HG03558 (cell line): Measurements from ENCODE around the gene CDH22.

Source experiments
- ATAC-seq: cut with Tn5 transposase; IDR thresholded peaks from one replicate; pipeline ENCODE4 v1.9.1; 2021; ENCODE audit warnings: moderate number of reproducible peaks; ENCODE audit not compliant: unreplicated experiment; ENCODE audit errors: extremely low read depth

Gene CDH22

GRCh38 chr20:46308258-46309157 lies at the start of gene CDH22:
TSS of gene CDH22 (minus strand) at chr20:46308498. CDS start at chr20:46251294, 57,204 bp downstream.
- ATAC-seq: no peak

DNA sequence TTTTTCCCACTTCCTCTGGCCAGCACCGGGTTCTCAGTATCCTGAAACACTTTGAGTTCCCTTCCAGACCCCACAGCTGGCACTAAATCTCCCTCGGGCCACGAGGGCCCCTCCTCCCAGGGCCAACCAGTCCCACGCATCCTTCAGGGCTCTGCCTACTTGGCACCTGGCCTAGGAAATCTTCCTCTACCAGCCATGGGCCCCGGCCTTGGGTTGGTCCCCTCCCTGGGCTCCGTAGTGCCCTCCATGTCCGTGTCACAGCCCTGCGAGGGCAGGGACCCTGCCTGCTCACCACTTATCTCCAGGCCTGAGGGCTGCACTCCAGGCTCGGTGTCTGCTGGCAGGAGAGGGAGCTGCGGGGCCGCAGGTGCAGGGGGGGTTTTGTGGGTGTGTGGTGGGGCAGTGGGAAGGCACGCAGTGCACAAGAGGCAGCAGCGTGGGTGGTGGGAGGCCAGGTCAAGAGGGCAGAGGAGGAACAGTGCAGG lies 48.8 kb upstream of the CDH22 start:
- ATAC-seq: no peak

GRCh38 chr20:46356195-46357029 lies 48.1 kb upstream of the CDH22 start:
- no peak for ATAC-seq

DNA sequence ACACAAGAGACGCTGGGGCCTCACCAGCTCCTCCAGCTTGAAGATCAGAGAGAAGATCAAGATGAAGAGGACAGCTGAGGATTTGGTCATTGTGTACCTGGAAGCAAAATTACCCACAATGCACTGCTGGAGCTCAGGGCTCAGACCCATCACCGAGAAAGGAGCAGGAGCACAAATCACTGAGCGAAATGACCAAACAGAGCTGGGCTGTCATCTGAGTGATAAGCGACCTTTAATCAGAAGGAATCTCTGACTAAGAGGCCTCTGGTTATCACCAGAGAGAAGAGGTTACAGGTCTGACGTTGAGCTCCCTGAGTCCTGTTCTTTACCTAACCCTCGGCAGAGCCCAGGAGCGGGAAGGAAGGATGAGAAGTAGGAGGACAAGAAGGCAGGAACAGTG lies 47.5 kb upstream of the CDH22 start:
- ATAC-seq: no peak

DNA sequence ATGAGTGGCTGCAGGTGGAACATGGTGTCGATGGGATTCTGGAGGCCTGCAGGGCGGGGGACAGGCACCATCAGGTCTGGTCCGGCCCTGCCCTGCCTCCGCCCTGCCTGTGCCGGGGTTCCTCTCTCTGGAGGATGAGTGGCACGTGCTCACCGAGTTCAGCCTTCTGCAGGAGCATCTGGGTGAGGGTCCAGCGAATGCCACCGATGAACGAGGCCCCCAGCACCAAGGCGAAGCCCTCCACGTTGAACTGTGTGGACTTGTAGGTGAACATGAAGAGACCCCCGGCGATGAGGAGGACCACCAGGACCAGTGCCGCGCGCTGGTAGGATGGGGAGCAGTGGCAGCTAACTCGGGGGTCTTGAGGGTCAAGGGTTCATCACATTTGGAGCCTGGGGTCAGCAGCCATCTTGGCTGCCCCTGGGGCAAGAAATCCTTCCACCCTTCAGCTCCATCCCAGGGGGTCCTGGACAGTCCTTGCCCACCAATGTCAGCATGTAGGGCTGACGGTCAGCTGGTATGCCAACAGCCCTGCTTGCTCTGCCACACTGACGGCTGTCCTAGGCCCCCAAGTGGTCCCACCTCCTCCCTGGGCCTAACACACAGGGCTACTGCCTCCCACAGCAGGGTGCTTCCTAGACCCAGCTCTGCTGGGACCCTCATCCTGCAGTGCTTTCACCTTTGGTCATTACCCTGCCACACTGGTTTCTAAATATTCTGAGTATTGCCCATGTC lies 46.8 kb upstream of the CDH22 start:
- ATAC-seq: no peak

GRCh38 chr20:46354207-46354555 lies 45.9 kb upstream of the CDH22 start:
- ATAC-seq: no peak

DNA sequence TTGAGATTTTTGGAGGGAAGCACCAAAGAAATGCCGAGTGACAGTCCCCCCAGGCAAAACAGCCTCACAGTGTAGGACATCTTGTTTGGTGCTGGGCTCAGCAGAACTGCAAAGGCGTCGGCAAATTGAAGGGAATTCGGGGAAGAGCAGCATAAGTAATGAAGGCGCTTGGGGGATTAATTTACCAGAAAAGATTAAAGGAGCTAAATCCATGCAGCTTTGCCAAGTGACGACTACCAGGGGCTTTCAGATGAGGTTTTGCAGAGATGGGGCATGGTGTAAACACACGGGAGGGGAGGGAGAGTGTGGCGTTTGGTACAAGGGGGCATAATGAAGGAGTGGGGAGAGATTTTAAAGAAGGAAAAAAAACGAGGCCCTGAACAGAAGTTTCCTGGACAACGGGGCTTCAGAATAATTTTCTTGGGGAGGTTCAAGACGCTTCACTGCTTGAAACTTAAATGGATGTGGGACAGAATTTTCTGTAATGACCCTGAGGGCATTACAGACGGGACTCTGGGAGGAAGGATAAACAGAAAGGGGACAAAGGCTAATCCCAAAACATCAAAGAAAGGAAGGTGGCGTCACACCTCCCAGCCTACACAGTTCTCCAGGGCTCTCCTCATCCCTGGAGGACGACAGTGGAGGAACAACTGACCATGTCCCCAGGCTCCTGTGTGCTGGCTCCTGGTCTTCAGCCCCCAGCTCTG lies 45.4 kb upstream of the CDH22 start:
- ATAC-seq: no peak

DNA sequence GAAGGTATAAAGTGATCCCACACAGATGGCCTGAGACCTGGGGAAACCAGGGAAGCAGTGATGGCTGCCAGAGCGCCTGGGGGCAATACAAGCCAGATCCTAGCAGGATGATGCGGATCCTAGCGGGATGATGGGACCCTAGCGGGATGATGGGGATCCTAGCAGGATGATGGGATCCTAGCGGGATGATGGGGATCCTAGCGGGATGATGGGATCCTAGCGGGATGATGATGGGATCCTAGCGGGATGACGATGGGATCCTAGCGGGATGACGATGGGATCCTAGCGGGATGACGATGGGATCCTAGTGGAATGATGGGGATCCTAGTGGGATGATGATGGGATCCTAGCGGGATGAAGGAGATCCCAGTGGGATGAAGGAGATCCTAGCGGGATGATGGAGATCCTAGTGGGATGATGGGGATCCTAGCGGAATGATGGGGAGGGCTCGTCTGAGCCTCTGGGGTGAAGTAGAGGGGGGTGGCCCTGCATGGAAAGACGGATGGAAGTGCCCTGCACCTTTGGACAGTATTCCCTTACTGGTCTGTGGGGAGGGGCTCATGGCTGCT lies 44.2 kb upstream of the CDH22 start:
- ATAC-seq: no peak

DNA sequence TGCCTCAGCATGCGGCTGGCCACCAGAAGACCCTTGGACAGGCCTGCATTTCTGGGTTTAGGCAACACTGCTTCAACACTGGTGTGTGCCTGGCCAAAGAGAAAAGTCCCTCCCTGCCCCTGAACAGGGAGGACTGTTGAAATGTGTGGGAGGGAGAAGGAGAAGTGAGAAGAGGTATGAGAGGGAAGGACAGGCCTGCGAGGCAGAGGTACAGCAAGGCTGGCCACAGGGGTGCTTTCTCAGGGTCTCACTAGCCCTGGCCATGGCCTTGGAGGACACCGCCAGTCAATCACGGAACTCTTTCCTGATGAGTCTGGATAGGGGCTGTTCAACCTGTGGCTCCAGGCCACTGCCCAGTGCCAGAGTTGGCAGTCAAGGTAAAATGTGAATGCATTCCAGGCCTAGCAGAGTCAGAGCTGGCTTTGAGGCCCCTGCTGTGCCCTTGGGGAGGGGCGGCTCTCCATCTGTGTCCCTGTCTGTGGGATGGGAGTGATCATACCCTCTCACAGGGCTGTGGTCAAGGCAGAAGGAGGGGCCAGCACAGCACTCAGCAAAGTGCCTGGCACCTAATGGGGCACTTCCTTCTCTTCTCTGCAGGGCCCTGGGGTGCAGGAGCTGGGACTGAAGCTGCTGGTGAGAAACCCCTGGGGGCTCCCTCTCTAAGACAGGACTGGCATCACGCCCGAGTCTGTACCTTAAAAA lies 43.2 kb upstream of the CDH22 start:
- ATAC-seq: no peak

- no peak for ATAC-seq
These were observed 42.6 kb upstream of the CDH22 start for GRCh38 chr20:46350986-46351267.

- no peak for ATAC-seq
These were observed 42.1 kb upstream of the CDH22 start for GRCh38 chr20:46350201-46350985.

GRCh38 chr20:46349742-46350056 lies 41.4 kb upstream of the CDH22 start:
- no peak for ATAC-seq

DNA sequence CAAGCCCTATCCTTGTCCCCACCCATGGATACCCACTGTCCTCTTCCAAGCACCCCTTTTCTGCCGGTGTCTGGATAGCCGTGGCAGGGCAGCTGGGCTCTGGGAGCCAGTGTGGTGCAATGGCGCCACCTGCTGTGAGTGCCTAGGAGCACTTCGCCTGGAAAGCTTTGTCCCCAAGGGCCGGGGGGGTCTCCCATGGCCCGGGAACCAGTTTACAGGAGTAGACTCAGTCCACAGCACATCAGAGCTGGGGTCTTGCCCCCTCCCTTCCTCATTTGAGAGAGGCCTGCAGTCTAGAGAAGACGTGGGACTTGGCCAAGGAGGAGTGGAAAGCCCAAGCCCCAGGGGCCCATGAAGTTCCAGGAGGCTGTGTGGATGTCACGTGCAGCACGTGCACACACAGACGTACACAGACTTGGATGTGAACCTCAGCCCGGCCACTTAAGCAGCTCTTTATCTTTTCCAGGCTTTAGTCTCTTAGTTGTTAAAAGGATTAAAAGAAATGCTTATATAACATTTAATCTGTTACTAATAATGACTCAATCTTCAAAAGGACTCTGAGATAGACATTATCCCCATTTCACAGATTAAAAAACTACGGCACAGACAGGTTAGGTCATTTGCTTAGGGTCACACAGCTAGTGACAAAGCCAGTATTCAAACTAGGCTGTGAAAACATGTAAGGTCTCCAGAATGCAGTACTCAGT lies 40.9 kb upstream of the CDH22 start:
- no peak for ATAC-seq

DNA sequence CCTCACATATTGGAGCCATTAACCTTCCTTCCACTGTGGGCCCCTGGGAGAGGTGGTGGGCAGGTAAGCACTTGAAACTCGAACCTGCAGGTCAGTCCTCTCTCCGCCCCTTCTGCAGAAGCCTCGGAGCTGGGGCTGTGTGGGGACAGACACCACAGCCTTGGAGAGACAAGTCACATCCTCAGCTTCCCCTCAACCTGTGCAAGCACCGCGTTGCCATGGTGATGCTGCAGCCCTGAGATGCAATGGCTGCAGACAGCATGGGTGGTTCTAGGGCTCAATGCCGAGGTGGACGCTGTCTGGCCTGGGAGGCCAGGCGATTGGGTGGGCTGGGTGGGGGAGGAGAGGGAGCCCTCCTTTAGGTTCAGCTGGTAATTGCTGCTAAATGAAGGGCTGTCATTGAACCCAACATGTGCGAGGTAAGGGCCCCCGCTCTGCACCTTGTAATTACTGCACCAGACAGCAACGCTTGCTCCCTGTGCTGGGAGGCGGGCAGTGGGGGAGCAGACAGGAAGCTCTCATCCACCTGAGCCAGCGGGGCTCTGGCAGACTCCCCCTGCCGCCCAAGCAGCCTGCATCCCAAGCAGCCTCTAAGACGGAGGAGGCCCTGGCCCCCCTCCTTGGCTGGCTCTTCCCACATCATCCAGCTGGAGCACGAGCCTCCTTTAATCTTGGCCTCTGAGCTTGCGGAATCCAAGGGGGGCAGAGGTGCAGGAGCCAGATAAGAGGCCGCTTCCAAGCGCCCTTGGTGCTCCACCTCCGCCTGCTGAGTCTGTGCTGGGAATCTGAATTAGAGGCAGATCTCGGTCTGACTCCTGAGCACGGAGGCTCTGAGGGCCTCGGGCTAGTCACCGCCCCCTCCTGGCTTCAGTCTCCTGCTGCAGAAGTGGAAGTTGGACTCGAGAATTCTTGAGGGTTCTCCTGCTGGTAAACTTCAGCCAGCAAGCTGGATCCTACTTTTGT lies 39.8 kb upstream of the CDH22 start:
- no peak for ATAC-seq

- ATAC-seq: no peak
These were observed 38.5 kb upstream of the CDH22 start for GRCh38 chr20:46346770-46347169.

DNA sequence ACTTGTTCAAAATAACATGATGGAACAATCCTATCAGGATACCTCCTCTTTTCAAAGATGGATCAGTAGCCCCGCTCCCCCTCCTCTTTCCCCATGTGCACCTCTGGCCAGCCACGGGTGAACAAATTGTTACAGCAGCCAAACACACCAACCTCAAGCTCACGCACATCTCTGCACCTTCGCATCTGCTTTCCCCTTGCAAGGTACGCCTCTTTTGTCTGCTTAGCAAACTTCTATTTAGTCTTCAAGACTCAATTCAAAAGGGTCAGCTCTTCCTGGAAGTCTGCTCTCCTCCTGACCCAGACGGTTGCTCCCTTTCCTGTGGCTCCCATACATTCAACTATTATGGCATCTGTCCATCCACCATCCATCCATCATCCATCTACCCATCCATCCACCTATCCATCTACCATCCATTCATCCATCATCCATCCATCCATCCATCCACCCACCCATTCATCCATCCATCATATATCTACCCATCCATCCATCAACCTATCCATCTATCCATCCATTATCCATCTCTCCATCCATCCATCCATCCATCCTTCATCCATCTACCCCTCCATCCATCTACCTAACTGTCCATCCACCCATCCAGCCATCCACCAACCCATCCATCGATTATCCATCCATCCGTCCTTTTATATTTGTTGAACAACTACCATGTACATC lies 36.3 kb upstream of the CDH22 start:
- no peak for ATAC-seq
